ENCODE data around the gene P2RY2. TPM values are rescaled to one million over a fixed set of nuclear protein-coding genes. Genes with fewer than 3 reads are reported as not detected.

The P2RY2 gene
- polyA plus RNA-seq, 3 donors from 2014 or later: 0.30 TPM; not detected in 2

DNA sequence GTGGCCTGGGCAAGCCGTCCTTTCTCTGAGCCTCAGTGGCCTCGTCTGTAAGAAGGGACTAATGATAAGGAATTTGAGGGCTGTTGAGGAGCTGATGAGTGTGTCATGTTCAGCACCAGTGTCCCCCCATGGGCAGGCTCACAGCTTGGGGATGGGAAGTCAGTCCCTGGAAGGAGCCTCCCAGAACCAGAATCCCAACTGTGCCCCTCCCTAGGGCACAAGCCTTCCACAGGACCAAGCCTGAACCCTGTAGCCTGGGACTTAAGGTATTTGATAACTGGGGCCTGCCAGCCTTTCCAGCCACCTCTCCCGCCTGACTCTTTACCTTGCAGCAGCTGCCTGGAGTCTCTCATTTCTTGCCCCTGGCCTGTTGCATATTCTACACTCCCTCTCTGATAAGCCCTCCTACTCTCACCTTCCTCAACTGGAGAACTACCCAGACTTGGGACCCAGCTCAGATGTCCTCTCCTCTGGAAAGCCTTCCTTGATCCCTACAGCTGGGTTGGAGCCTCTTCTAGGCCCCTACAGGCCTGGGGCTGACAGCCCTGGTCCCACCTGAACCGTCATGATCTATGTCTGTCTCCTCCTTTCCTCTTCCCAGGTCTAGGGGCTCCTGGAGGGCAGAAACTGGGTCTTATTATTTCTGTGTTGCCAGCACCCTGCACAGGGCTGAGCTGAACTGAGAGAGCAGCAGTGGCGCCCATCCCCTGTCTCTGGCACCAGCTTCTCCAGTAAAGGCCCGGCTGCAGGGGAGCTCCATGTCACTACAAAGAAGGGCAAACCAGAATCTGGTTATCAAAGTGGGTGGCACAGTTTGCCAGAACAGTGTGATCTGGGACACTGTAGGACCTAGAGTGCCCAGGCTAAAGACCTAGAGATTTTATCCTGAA lies 1.6 kb downstream of the P2RY2 start:
- no peaks in the 10 kb centered on the region for H3K36me3 Mint-ChIP-seq
- H3K4me3 Mint-ChIP-seq: peak overlapping the region; percentile 27 to 51 (median 46)
- H3K27ac Mint-ChIP-seq: no peak overlapping the region
- H3K27me3 Mint-ChIP-seq (ENCODE audit: low read depth in 3 of 3): peaks cover 6 to 9% (median 7%) of the 10 kb centered on the region in 3 donors
- peaks cover 4 to 10% of the 10 kb centered on the region in 2 donors for H3K4me1 Mint-ChIP-seq
- DNase-seq: no peak
- no peaks in the 10 kb centered on the region for H3K9me3 Mint-ChIP-seq

DNA sequence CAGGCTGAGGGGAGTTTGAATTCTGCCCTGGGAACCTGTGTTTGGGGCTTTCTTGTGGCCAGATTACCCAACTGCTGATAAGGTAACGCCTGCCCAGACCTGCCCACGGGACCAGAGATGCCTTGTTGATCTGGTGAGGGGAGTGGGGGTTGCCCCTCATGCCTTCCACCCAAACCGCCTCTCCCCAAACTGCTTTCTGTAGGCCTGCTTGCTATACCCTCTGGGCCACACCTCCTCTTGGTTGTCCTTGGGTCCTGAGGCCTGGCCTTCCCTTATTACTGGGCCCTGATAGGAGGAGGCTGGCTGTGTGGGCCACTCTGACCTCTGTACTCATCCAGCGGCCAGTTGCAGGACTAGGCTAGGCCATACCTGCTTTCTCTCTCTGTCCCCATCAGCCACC lies 3.4 kb downstream of the P2RY2 start:
- H3K4me3 Mint-ChIP-seq: no peak overlapping the region
- H3K27me3 Mint-ChIP-seq (ENCODE audit: low read depth in 3 of 3): peaks cover 6 to 9% (median 7%) of the 10 kb centered on the region in 3 donors

DNA sequence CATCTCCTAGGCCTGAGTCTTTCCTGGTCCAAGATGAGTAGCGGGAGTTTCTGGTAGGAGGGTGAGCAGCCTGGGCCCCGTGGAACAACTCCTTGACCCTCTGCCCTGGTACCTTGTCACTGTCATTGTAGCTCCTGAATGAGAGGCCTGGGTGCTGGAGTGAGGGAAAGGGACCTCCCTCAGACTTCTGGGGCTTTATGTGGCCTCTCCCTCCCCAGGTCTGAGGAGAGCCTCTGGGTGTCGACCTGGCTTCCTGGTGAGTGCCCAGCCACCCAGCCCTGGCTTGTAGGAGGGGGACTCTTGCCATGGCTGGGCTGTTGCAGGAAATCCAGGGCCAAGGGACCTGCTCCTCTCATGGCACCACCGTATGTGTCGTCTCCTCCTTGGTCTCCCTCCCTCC lies 3.9 kb downstream of the P2RY2 start:
- H3K9me3 Mint-ChIP-seq: no peaks in the 10 kb centered on the region
- DNase-seq: no peak
- no peaks in the 10 kb centered on the region for H3K36me3 Mint-ChIP-seq
- no peak overlapping the region for H3K4me3 Mint-ChIP-seq
- no peak overlapping the region for H3K27ac Mint-ChIP-seq
- peaks cover 4 to 7% (median 6%) of the 10 kb centered on the region in 3 donors for H3K27me3 Mint-ChIP-seq (ENCODE audit: low read depth in 3 of 3)
- peaks cover 6 to 10% of the 10 kb centered on the region in 2 donors for H3K4me1 Mint-ChIP-seq

More for the DNA sequence above, 3.4 kb downstream of the P2RY2 start:
- Mint-ChIP-seq H3K9me3 (no peaks in the 10 kb centered on the region), H3K36me3 (no peaks in the 10 kb centered on the region), H3K27ac (no peak overlapping the region), H3K4me1 (peaks cover 6 to 10% of the 10 kb centered on the region in 2 donors)
- no peak for DNase-seq

DNA sequence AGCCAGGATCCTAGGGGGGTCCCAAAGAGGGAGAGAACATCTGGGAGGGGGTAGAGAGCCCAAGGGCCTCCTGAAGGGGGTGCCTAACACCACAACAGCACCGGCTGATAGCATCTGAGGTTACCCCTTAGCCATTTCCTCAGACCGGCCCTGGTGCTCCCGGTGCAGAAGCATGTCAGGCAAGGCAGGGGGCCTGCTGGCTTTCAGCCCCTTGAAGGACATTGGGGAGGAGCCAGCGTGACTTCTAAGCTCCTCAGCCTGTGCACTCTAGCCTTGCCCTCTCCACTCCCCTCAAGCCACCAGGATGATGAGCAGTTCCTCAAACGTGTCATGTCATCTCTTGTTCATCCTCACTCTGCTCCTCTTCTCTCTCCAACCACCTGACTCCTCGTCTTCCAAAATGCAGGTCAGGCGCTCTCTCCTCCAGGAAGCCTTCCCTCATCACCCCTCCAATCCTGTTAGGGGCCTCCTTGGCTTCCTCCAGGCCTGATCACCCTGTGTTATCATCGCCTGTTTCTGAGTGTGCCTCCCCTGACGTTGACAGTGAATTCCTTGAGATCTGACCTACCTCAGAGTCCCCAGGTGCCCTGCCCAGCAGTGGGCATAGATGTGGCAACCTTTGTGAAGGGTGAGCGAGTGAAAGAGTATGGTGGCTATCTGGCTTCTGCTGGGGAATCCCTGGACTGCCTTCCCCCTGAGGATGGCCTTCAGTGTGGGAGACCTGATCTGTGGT lies 6.1 kb downstream of the P2RY2 start:
- no peak overlapping the region for H3K4me3 Mint-ChIP-seq
- no peak overlapping the region for H3K27ac Mint-ChIP-seq
- H3K27me3 Mint-ChIP-seq (ENCODE audit: low read depth in 3 of 3): peaks cover 4 to 6% (median 5%) of the 10 kb centered on the region in 3 donors
- DNase-seq: no peak
- H3K4me1 Mint-ChIP-seq: peaks cover under 1 to 6% of the 10 kb centered on the region in 2 donors
- no peaks in the 10 kb centered on the region for H3K36me3 Mint-ChIP-seq
- no peaks in the 10 kb centered on the region for H3K9me3 Mint-ChIP-seq

DNA sequence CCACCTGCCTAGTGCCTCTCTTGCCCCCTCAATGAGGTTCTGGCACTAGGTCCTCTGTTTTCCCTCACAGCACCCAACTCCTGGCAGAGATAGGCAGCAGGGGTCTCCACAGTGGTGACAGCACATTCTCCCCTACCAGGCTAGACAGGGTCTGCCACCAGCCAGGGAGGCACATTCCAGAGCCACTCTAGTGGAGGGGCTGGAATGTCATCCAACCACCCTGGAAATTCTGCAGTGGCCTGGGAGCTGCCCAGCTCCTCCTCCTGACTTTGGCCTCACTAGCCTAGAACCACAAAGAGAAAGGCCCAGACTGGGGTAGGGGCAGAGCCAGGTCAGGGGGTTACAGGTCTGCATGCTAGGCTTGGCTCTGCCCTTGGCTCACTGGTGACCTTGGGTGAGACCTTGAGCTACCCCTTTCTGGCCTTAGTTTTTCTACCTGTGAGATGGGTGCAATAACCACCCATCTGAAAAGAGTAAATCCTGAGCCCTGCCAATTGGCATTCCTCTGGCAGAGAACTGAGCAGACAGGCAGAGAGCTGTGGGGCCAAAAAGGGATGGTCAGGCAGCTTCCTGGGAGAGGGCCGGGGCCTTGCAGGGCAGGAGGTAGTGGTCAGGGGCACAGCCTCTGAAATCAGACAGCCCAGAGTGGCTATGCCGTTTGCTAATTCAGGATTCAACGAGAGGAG lies 7.1 kb downstream of the P2RY2 start:
- H3K27me3 Mint-ChIP-seq (ENCODE audit: low read depth in 3 of 3): peaks cover 0 to 4% (median 2%) of the 10 kb centered on the region in 3 donors
- peaks cover 0 to 6% of the 10 kb centered on the region in 2 donors for H3K4me1 Mint-ChIP-seq
- H3K9me3 Mint-ChIP-seq: no peaks in the 10 kb centered on the region
- DNase-seq: no peak
- no peaks in the 10 kb centered on the region for H3K36me3 Mint-ChIP-seq
- H3K27ac Mint-ChIP-seq: no peak overlapping the region
- H3K4me3 Mint-ChIP-seq: no peak overlapping the region

DNA sequence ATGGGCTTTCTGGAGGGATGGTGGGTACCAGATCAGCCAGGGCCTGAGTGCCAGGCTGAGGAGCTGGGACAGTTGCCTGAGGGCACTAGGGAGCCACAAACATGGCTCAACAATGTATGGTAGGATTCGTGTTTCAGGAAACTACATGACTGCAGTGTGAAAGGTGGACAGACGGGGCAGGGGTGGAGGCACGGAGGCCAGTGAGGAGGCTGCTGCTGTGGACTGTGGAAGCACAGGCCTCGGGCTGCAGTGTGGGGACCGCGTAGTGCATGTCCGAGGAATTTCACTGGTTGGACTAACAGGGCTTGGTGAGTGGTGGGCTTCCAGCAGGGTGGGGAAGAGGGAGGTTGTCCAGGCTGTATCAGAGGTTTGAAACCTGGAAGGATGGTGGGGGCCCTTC lies 7.8 kb downstream of the P2RY2 start:
- Mint-ChIP-seq H3K36me3 (no peaks in the 10 kb centered on the region), H3K4me3 (no peak overlapping the region), H3K9me3 (no peaks in the 10 kb centered on the region), H3K27ac (no peak overlapping the region), H3K27me3 (ENCODE audit: low read depth in 3 of 3) (peaks cover 1 to 4% (median 2%) of the 10 kb centered on the region in 3 donors), H3K4me1 (peaks cover 0 to 6% of the 10 kb centered on the region in 2 donors)
- no peak for DNase-seq

DNA sequence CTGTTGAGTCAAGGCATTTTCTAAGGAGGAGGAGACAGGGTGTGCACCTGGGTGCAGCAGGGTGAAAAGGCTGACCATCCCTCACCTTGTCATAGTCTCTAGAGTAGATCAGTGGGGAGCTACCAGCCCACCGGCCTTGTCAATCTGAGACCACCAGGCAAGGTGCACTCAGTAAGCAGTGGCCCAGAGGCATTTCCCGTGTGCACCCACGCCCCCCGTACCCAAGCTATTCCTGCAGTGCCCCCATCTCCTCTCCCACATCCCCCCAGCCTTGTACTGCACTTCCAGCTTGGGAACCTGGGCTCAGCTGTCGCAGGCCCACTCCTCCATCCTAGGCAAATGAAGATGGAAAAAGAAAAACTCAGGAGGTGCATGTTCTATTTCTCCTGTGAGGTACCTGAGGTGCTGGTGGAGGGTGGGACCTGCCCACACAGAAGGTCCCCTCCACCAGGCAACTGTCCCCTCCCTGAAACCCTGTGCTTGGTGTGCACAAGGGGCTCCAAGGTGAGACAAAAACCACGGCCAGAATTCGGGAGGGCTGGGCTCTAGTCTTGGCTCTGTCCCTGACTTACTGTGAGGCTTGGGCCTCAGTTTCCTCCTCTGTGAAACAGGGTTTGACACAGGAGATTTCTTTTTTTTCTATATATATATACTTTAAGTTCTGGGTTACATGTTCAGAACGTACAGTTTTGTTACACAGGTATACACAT lies 8.4 kb downstream of the P2RY2 start:
- Mint-ChIP-seq H3K4me3 (no peak overlapping the region), H3K27ac (no peak overlapping the region), H3K4me1 (peaks cover 0 to 6% of the 10 kb centered on the region in 2 donors), H3K27me3 (ENCODE audit: low read depth in 3 of 3) (peaks cover 1 to 4% (median 2%) of the 10 kb centered on the region in 3 donors), H3K36me3 (no peaks in the 10 kb centered on the region), H3K9me3 (no peaks in the 10 kb centered on the region)
- no peak for DNase-seq

DNA sequence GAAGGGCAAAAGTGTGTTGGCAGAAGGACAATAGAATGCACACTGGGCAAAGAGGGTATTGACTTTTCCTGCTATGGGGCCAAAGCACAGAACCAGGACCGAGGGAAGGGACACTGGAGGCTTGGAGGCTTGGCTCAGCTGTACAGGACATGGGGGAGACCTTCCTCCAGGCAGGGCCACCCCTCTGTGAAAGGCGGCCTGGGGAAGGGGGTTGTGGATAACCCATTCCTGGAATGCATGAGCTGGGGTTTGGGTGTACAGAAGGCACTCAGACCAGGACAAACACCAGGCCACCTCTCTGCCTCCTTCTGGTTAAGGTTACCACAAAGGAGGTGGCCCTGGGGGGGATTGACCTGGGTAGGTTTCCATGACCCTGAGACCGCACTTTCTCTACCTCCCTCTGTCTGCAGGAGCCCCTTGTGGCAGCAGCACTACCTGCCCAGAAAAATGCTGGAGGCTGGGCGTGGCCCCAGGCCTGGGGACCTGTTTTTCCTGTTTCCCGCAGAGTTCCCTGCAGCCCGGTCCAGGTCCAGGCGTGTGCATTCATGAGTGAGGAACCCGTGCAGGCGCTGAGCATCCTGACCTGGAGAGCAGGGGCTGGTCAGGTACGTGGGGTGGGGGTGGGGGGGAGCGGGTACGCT lies 9.6 kb downstream of the P2RY2 start:
- Mint-ChIP-seq H3K27me3 (ENCODE audit: low read depth in 3 of 3) (peaks cover 1 to 2% (median 1%) of the 10 kb centered on the region in 3 donors), H3K27ac (no peak overlapping the region), H3K36me3 (no peaks in the 10 kb centered on the region), H3K9me3 (no peaks in the 10 kb centered on the region), H3K4me1 (peaks cover 0 to 6% of the 10 kb centered on the region in 2 donors), H3K4me3 (no peak overlapping the region)
- no peak for DNase-seq

DNA sequence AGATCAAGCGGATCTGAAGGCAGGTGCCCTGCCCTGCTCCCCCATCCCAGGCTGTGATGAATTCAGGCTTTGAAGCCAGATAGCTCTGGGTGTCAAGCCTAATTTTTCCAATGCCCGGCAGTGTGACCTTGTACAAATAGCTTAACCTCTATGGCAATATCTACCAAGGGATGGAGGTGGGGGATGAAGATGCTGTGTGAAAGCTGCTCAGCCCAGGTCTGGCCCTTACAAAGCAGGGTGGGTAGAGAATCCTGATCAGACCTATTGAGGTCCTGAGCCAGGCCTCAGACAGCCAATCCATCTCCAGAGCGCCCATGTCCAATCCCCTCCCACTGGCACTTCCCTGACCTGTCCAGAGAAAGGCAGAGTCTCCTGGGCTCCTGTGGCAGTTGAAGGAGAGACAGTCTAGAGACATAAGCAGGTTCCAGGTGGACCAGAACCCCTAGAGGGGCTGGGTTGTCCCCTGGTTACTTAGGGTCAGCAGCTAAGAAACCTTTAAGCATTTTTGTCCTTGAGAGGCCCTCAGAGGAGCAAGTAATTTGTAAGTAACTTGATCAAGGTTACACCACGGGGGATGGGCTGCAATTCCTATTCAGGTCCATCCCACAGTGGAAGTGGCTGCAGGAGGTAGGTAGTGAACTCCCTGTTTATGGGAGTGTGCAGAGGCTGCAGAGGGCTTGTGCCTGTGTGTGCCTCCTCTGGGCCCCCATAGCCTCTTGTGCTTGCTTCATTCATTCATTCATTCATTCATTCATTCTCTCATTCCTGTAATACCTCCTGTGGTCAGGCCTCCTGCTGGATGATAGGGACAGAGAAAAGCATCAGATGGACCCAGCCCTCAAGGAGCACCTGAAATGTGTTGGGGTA lies 10.4 kb downstream of the P2RY2 start:
- Mint-ChIP-seq H3K4me1 (peaks cover 0 to 6% of the 10 kb centered on the region in 2 donors), H3K27ac (no peak overlapping the region), H3K27me3 (ENCODE audit: low read depth in 3 of 3) (peaks cover 1 to 2% (median 1%) of the 10 kb centered on the region in 3 donors), H3K36me3 (no peaks in the 10 kb centered on the region), H3K4me3 (no peak overlapping the region), H3K9me3 (no peaks in the 10 kb centered on the region)
- no peak for DNase-seq

DNA sequence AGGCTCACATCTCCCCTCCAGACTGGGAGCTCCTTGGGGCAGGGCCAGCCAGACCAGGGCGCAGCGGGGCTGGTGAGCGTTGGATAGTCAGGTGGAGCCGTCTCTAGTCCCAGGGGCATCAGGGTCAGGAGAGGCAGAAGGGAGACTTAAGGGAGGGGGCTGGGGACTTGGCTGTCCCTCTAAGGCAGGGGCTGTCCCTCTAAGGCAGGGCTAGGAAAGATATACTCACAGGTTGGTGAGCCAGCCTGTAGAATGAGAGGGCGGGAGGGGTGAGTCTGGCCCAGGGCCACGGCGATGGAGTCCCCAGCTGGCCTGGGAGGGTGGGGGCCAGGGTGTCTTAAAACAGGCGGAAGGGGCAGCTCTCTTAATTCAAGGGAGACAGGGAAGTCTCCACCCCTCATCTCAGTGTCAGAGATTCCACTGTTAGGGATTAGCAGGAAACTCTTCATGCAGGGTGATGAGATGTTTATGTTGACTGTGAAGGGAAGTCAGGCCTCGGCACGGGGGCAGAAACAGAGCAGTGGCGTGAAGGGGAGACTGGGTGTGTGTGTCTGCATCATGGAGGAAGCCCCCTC lies 11.3 kb downstream of the P2RY2 start:
- Mint-ChIP-seq H3K9me3 (no peaks in the 10 kb centered on the region), H3K4me3 (no peak overlapping the region), H3K27me3 (ENCODE audit: low read depth in 3 of 3) (peaks cover 1 to 2% (median 1%) of the 10 kb centered on the region in 3 donors), H3K36me3 (no peaks in the 10 kb centered on the region), H3K27ac (no peak overlapping the region), H3K4me1 (peaks cover 0 to 5% of the 10 kb centered on the region in 2 donors)
- no peak for DNase-seq

DNA sequence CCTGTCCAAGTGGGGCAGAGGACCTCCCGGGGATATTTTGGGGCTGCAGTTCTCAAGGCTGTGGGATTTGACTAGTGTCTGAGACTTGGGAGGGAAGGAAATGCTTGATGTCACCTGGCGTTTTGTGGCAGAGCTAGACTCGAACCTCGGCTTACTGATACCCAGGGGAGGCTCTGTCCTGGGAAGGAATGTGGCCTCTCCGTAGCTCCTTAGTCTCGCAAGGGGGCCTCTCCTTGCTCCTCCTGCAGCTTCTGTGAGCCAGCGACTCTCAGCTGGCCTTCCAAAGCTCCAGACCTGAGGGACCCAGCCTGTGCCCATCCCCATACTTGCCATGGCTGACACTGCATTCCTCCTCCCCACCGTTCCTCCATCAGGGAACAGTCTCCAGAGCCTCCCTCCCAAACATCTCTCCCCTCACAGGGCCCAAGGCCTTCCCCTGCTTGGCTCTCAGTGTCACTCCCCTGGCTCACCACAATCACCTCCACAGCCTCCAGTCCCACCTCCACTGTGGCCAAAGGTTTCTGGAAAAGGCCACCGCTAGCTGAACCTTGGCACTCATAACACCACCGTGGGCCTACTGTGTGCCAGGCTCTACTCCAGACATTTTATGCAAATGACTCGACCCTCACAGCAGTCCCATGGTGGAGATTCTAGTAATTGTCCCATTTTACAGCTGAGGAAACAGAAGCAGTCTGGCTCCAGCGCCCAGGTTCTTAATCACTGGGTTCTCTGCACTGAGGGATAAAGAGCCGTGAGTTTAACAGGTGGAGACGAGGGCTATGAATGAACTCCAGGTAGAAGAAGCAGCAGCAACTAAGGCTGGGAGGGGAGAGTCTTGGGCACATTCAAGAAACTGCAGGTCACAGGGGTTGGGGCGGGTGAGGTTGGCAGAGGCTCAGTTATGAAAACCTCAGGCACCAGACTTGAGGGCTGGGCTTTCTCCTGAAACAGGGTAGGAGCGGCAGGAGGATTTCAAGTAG lies 12.1 kb downstream of the P2RY2 start:
- no peak for DNase-seq
- no peaks in the 10 kb centered on the region for H3K36me3 Mint-ChIP-seq
- no peak overlapping the region for H3K4me3 Mint-ChIP-seq
- no peak overlapping the region for H3K27ac Mint-ChIP-seq
- H3K4me1 Mint-ChIP-seq: no peaks in the 10 kb centered on the region
- H3K27me3 Mint-ChIP-seq (ENCODE audit: low read depth in 3 of 3): peaks cover 1 to 2% (median 2%) of the 10 kb centered on the region in 3 donors
- H3K9me3 Mint-ChIP-seq: no peaks in the 10 kb centered on the region

Data from immature natural killer cell (primary cell).